ENCODE results near the gene LKAAEAR1.

Gene LKAAEAR1

DNA sequence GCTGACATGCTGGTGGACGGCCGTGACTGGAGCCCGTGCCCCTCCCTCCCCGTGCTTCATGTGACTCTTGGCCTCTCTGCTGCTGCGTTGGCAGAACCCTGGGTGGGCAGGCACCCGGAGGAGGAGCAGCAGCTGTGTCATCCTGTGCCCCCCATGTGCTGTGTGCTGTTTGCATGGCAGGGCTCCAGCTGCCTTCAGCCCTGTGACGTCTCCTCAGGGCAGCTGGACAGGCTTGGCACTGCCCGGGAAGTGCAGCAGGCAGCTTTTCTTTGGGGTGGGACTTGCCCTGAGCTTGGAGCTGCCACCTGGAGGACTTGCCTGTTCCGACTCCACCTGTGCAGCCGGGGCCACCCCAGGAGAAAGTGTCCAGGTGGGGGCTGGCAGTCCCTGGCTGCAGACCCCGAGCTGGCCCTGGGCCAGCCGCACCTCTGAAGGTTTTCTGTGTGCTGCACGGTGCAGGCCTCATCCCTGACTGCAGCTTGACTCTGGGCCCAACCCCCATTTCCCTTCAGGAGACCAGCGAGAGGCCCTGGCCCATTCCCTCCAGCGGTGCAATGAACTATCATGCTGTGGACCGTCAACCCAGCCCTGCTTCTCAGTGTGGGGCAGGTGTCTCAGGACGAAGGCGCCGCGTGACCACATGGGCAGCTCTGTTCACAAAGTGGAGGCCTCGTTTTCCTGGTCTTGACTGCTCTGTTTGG is 15.0 kb upstream of the LKAAEAR1 start:
- no peak for TF ChIP-seq CTCF (IDR thresholded peaks at IDR 0.05; ENCODE audit: borderline replicate concordance, control extremely low read depth, extremely low read depth, insufficient read depth, missing control alignments)
- no peak for DNase-seq (ENCODE audit: low spot score)
- in situ Hi-C loops (cut with MboI; ENCODE audit: low sequenced_read_pairs, unreplicated experiment), result no loop called here

DNA sequence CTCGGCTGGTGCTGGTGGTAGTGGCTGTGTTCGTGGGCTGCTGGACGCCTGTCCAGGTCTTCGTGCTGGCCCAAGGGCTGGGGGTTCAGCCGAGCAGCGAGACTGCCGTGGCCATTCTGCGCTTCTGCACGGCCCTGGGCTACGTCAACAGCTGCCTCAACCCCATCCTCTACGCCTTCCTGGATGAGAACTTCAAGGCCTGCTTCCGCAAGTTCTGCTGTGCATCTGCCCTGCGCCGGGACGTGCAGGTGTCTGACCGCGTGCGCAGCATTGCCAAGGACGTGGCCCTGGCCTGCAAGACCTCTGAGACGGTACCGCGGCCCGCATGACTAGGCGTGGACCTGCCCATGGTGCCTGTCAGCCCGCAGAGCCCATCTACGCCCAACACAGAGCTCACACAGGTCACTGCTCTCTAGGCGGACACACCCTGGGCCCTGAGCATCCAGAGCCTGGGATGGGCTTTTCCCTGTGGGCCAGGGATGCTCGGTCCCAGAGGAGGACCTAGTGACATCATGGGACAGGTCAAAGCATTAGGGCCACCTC is 14.3 kb upstream of the LKAAEAR1 start:
- no peak for DNase-seq (ENCODE audit: low spot score)
- in situ Hi-C loops (cut with MboI; ENCODE audit: low sequenced_read_pairs, unreplicated experiment), result no loop called here
- TF ChIP-seq CTCF (IDR thresholded peaks at IDR 0.05; ENCODE audit: borderline replicate concordance, control extremely low read depth, extremely low read depth, insufficient read depth, missing control alignments), result no peak

GRCh38 chr20:64096535-64096934 is 12.3 kb upstream of the LKAAEAR1 start:
- in situ Hi-C loops (cut with MboI; ENCODE audit: low sequenced_read_pairs, unreplicated experiment), result no loop called here
- TF ChIP-seq CTCF (IDR thresholded peaks at IDR 0.05; ENCODE audit: borderline replicate concordance, control extremely low read depth, extremely low read depth, insufficient read depth, missing control alignments), result no peak
- no peak for DNase-seq (ENCODE audit: low spot score)

- TF ChIP-seq CTCF (IDR thresholded peaks at IDR 0.05; ENCODE audit: borderline replicate concordance, control extremely low read depth, extremely low read depth, insufficient read depth, missing control alignments), result no peak
- in situ Hi-C loops (cut with MboI; ENCODE audit: low sequenced_read_pairs, unreplicated experiment), result no loop called here
These were observed 11.7 kb upstream of the LKAAEAR1 start for GRCh38 chr20:64095927-64096326.

GRCh38 chr20:64095455-64095854 is 11.3 kb upstream of the LKAAEAR1 start:
- in situ Hi-C loops (cut with MboI; ENCODE audit: low sequenced_read_pairs, unreplicated experiment), result no loop called here
- no peak for DNase-seq (ENCODE audit: low spot score)
- TF ChIP-seq CTCF (IDR thresholded peaks at IDR 0.05; ENCODE audit: borderline replicate concordance, control extremely low read depth, extremely low read depth, insufficient read depth, missing control alignments), result no peak

More at GRCh38 chr20:64095927-64096326, 11.7 kb upstream of the LKAAEAR1 start:
- DNase-seq (ENCODE audit: low spot score), result no peak

GRCh38 chr20:64093013-64093503 is 8.9 kb upstream of the LKAAEAR1 start:
- in situ Hi-C loops (cut with MboI; ENCODE audit: low sequenced_read_pairs, unreplicated experiment), result no loop called here
- DNase-seq (ENCODE audit: low spot score), result no peak
- TF ChIP-seq CTCF (IDR thresholded peaks at IDR 0.05; ENCODE audit: borderline replicate concordance, control extremely low read depth, extremely low read depth, insufficient read depth, missing control alignments), result no peak

Data from GM13976 (cell line).